HG02981 (cell line): ENCODE measurements around the gene SVOP.
"Not testable (repeated sequence)": the region's sequence is repeated elsewhere in the genome, so short reads cannot be mapped to it uniquely, and the experiment has no call there.

Experiments used
- ATAC-seq: cut with Tn5 transposase; IDR thresholded peaks from one replicate; pipeline ENCODE4 v1.9.1; 2021; ENCODE audit warnings: mild to moderate bottlenecking, moderate library complexity; ENCODE audit not compliant: unreplicated experiment

SVOP gene

GRCh38 chr12:109033239-109034196 is 12.7 kb upstream of the SVOP start:
- no peak for ATAC-seq

GRCh38 chr12:109029411-109029810 is 8.5 kb upstream of the SVOP start:
- ATAC-seq = no peak

DNA sequence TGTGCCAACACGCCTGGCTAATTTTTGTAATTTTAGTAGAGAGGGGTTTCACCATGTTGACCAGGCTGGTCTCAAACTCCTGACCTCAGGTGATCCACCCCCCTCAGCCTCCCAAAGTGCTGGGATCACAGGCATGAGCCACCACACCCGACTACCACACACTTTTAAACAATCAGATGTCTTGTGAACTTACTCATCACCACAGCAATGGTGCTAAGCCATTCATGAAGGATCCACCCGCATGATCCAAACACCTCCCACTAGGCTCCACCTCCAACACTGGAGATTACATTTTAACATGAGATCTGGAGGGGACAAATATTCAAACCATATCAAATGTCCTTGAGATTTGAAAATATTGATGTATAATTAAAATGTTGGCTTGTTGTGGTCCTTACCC is 7.8 kb upstream of the SVOP start:
- ATAC-seq = not testable (repeated sequence)

DNA sequence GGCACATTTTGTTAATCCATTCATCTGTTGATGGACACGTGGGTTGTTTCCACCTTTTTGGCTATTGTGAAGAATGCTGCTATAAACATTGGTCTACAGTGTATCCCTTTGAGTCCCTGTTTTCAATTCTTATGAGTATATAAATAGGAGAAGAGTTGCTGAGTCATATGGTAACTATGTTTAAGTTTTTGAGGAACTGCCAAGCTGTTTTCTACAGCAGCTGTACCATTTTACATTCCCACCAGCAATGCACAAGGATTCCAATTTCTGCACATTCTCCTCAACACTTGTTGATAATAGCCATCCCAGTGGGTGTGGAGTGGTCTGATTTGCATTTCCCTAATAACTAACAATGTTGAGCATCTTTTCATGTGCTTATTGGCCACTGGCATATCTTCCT is 6.9 kb upstream of the SVOP start:
- no peak for ATAC-seq

DNA sequence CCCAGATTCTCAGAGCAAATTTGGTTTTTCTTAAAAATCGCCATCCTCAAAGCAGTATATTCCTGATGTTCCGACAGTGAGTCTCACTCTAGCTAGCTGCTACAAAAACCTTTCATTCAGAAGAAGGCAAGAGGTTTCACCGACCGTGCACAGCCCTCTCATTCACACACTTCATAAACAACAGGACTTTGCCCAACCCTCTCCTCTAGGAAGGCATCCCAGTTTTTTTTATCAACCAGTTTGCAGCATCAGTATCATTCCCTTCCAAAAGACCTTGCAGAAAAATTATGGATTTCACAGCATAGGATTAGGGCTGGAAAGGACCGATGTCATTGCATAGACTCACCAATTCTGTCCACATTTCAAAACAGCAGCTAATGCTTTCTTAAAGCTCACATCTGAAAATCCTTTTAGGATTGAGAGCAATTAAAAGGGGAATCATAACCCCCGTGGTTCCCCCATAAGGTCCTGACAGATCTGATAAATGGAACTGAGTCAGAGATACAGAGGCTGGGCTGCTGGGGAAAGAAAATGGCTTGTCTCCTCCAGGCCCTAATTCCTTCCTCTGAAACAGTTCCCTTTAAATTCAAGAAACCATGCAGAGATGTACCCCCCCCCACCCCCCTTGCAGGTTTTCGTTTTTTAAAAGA is 597 bp downstream of the SVOP start:
- no peak for ATAC-seq

GRCh38 chr12:109018296-109018695 is 2.6 kb downstream of the SVOP start:
- ATAC-seq = no peak

GRCh38 chr12:109016978-109017377 is 3.9 kb downstream of the SVOP start:
- no peak for ATAC-seq

DNA sequence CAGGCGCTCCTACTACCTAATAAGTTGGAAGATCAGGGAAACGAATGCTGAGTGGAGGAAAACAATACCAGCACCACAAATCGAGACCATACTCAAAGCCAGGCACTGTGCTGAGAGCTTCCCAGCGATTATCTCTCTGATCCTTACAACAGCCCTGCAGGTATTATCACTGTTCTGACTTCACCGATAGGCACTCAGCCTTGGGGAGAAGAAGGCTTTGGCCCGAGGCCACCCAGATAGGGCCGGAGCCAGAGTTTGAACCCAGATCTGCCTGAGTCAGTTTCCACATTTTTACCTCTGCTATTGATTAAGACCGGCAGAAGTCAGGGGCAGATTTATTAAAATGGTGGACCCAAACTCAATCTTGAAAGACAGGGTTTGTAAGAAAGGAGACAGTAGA is 4.9 kb downstream of the SVOP start:
- no peak for ATAC-seq

DNA sequence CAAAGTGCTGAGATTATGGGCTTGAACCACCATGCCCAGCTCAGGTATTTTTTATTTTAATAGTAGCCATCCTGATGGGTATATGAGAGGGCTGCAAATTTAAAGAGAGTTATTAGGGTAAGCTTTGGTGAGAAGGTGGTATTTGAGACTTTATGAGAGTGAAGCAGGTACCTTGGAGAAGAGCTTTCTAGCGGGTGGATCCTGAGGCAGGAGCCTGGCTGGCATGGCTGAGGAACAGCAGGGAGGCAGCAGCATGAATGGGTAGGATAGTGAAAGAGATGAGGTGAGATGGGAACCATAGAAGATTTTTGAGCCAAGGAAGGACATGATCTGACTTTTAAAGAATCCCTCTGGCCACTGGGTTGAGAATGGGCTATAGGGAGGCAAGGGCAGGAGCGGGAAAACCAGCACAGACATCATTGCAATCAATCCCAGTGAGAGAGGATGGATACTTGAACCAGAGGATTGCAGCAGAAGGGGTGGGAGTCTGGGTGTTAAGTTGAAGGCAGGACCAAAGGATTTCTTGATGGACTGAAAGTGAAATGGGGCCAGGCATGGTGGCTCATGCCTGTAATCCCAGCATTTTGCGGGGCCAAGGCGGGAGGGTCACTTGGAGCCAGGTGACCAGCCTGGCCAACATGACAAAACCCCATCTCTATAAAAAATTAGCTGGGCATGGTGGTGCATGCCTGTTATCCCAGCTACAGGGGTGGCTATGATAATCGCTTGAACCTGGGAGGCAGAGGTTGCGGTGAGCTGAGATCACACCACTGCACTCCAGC is 5.7 kb downstream of the SVOP start:
- no peak for ATAC-seq

DNA sequence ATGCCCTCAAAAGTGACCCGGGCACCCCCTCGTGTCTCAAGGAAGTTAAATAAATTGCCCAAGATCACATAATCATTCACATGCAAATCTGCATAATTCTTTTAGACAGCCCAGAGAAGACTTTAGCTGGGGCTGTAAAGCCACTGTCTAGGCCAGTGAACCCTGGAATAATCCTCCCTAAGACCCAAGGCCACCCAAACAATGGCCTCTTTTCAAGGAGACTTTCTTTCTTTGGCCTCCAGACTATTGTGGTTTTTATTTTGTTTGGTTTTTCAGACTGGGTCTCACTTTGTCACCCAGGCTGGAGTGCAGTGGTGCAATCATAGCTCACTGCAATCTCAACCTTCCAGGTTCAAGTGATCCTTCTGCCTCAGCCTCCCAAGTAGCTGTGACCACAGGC is 10.6 kb downstream of the SVOP start:
- ATAC-seq = no peak

DNA sequence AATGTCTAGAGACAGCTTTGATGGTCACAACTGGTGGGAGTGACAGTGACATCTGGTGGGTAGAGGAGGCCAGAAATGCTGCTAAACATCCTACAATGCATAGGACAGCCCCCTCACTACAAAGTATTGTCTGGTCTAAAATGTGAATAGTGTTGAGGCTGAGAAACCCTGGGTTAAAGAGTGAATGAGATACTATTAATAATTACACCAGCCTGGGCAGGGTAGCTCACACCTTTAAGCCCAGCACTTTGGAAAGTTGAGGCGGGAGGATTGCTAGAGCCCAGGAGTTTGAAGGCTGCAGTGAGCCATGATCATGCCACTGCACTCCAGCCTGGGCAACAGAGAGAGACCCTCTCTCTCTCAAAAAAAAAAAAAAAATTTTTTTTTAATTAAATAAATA is 11.1 kb downstream of the SVOP start:
- no peak for ATAC-seq

GRCh38 chr12:109004017-109004416 is 16.9 kb downstream of the SVOP start:
- no peak for ATAC-seq

DNA sequence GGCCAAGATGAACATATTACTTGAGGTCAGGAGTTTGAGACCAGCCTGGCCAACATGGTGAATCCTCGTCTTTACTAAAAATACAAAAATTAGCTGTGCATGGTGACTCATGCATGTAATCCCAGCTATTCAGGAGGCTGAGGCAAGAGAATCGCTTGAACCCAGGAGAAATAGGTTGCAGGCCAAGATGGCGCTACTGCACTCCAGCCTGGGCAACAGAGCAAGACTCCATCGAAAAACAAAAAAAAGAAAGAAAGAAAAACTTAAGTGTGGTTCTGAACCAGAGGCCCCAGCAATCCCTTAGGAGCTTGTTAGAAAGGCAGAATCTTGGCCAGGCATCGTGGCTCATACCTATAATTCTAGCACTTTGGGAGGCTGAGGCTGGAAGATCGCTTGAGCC is 24.5 kb downstream of the SVOP start:
- ATAC-seq = no peak

- no peak for ATAC-seq
These were observed 25.4 kb downstream of the SVOP start for GRCh38 chr12:108995370-108995992.

DNA sequence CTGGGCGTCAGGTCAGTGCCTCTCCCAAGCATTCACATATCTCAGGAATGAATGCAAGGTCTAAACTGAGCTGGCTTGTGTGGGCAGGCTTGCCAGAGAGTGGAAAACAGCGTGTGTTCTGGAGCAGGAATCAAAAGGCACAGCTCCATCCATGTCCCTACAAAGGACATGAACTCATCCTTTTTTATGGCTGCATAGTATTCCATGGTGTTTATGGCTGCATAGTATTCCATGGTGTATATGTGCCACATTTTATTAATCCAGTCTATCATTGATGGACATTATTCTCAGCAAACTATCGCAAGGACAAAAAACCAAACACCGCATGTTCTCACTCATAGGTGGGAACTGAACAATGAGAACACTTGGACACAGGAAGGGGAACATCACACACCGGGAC is 30.8 kb downstream of the SVOP start:
- ATAC-seq = not testable (repeated sequence)

DNA sequence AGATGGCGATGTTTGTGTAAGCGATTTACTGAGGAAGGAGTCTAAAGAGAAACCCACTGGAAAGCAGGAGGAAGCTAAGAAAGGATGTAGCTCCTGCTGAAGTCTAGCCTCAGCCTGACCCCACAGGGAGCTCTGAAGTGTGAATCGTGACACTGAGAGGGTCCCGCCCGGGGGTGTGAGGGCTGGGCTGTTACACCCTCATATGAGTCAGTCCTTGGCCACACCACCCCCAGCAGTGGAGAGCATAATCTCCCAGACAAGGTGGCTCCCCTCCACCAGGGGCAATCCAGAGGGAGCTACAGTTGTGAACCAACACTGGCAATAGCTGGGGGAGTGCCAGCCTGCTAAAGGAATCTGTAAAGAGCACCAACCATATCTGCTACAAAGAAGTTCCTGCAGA is 31.5 kb downstream of the SVOP start:
- no peak for ATAC-seq

DNA sequence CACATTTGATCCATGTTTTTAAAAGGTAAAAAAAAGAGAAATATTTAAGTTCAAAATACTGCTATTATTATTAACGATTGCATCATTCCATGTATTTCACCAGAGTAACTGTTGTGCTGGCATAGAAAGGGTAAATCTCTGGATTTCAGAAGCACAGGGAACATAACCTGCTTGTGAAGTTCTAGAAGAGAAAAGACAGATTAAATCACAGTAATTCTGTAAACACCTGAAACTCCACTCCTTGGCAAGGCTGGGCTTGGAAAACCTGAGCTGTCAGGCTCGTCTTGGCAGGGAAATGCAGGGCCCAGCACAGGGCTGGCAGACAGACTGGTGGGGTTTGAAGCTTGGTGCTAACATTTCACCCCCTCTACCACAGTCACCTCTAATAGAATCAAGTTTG is 35.1 kb downstream of the SVOP start:
- no peak for ATAC-seq

- no peak for ATAC-seq
These were observed 37.6 kb downstream of the SVOP start for GRCh38 chr12:108983227-108983626.

GRCh38 chr12:108982621-108983219 is 38.1 kb downstream of the SVOP start:
- ATAC-seq = no peak

GRCh38 chr12:108981835-108982234 is 39.0 kb downstream of the SVOP start:
- no peak for ATAC-seq
